Testis (tissue), 5 donors: Measurements from ENCODE around the gene ID1. TPM values are rescaled to one million over a fixed set of nuclear protein-coding genes. Genes with fewer than 3 reads are reported as not detected.
A peak's percentile ranks its signal among the peaks of the same experiment; 100 is the strongest.

ENCODE experiments used
- DNase-seq: peaks from one replicate; pipeline ENCODE4 v3.0.0-alpha.2; 2019
- H3K27ac ChIP-seq, 2 donors: fragments of 200-600 bp; sonication (generic); one replicate each; pipeline ENCODE4 v1.5.1; 2019
- H3K27me3 ChIP-seq: fragments of 200-600 bp; sonication (generic); one replicate; pipeline ENCODE4 v1.5.1; 2019
- H3K36me3 ChIP-seq: fragments of 200-600 bp; sonication (generic); one replicate; pipeline ENCODE4 v1.5.1; 2017; ENCODE audit warnings: low read depth; ENCODE audit errors: missing control alignments
- H3K4me1 ChIP-seq: fragments of 200-600 bp; sonication (generic); one replicate; pipeline ENCODE4 v1.5.1; 2019
- H3K4me3 ChIP-seq, 2 donors: fragments of 200-600 bp; sonication (generic); one replicate each; pipeline ENCODE4 v1.5.1; 2017 to 2019
- H3K9me3 ChIP-seq: fragments of 200-600 bp; sonication (generic); one replicate; pipeline ENCODE4 v1.5.1; 2017
- POLR2A ChIP-seq: fragments of 450-650 bp; IDR thresholded peaks from one replicate; pipeline ENCODE4 v1.6.1; 2017; ENCODE audit warnings: antibody characterized with exemption, mild to moderate bottlenecking, moderate library complexity
- WGBS, 2 donors: methylation state at CpG; one replicate each; pipeline ENCODE4 v1.1.5; 2018; 5-methylcytosine and 5-hydroxymethylcytosine counted together
- intact Hi-C: fragments of 100-400 bp; cut with DNase I; formaldehyde crosslinking; loops from one replicate; pipeline ENCODE4 v1.15.1; 2023; ENCODE audit warnings: low total_unique reads
- long read RNA-seq, 2 donors: transcript quantifications; one replicate each; lab custom pipeline, GENCODE V29; 2026
- polyA plus RNA-seq: library from polyadenylated mRNA; stranded (reverse); fragments of 350-450 nt; fragmentation: Illumina TruSeq; extraction: RNeasy Lipid Tissue Mini Kit (QIAGEN cat#74804); gene quantifications from one replicate; pipeline ENCODE4 v1.2.3, GENCODE V29; 2014; ENCODE audit warnings: low read depth, low replicate concordance; ENCODE audit not compliant: insufficient read depth
- total RNA-seq, 2 donors: library from RNA; depleted of rRNA; stranded (reverse); fragments of >200 nt; gene quantifications; one replicate each; pipeline ENCODE4 v1.2.3, GENCODE V29; 2016
- TF ChIP-seq, protein P1 (sequence below), 3 experiments: fragments of 450-650 bp in 2 of 3; fragments of 200-600 bp in 1 of 3; sonication (generic) in 1 of 3; IDR thresholded peaks; one replicate each; pipeline ENCODE4 v1.5.1; 2016 to 2019; ENCODE audit warnings: antibody characterized with exemption in 3 of 3, mild to moderate bottlenecking in 2 of 3, moderate library complexity in 1 of 3

The ID1 gene
- total RNA-seq (100 to 1,000 TPM; 124 to 128 TPM), polyA plus RNA-seq (18.7 TPM)
- long read RNA-seq, donor 1, transcript ID1-201 (1 exons, 1,233 nt) = major isoform, 37 of 71 reads
- long read RNA-seq, donor 1, transcript ID1-202 (2 exons, 994 nt) = minor isoform, 34 of 71 reads
- long read RNA-seq, donor 1, partial matches to known transcripts = 0 of 71 reads
- long read RNA-seq, donor 1, other reads (novel, unspliced or antisense) = 0 of 71 reads
- long read RNA-seq, donor 2, transcript ID1-202 (2 exons, 994 nt) = minor isoform, 20 of 64 reads
- long read RNA-seq, donor 2, transcript ID1-201 (1 exons, 1,233 nt) = major isoform, 44 of 64 reads
- long read RNA-seq, donor 2, partial matches to known transcripts = 0 of 64 reads
- long read RNA-seq, donor 2, other reads (novel, unspliced or antisense) = 0 of 64 reads

DNA sequence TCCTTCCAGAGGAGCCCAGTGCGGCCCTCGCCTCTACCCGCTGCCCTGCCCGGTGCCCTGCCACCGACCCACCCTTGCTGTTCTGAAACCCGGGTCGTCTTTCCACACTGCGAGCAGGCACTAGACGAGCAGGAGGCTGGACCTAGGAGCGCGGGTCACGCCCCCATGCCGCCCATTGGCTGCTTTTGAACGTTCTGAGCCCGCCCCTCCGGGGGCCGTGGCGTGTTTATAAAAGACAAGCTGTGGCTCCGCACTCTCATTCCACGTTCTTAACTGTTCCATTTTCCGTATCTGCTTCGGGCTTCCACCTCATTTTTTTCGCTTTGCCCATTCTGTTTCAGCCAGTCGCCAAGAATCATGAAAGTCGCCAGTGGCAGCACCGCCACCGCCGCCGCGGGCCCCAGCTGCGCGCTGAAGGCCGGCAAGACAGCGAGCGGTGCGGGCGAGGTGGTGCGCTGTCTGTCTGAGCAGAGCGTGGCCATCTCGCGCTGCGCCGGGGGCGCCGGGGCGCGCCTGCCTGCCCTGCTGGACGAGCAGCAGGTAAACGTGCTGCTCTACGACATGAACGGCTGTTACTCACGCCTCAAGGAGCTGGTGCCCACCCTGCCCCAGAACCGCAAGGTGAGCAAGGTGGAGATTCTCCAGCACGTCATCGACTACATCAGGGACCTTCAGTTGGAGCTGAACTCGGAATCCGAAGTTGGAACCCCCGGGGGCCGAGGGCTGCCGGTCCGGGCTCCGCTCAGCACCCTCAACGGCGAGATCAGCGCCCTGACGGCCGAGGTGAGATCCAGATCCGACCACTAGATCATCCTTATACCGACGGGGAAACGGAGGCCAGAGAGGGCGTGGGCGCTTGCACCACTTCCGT is at the start of gene ID1:
ID1 (plus strand) TSS at position 259 of the 871 bp plus-strand sequence; CDS start at position 358, 99 bp downstream.
- Histone ChIP-seq H3K27ac (peak within 1 kb of the TSS in 1 of 2 donors; percentile 67), H3K36me3 (no peaks in the 10 kb centered on the region), H3K9me3 (no peaks in the 10 kb centered on the region), H3K4me3 (peak within 1 kb of the TSS; percentile 58 to 60), H3K27me3 (no peaks in the 10 kb centered on the region), H3K4me1 (peaks cover 16% of the 10 kb centered on the region)
- peak; percentile 97 for DNase-seq
- intact Hi-C loops = no loop called here
- WGBS, 2 donors = 1% methylated on average over 53 to 74 of the region's 74 CpGs
- TF ChIP-seq, protein P1, sequence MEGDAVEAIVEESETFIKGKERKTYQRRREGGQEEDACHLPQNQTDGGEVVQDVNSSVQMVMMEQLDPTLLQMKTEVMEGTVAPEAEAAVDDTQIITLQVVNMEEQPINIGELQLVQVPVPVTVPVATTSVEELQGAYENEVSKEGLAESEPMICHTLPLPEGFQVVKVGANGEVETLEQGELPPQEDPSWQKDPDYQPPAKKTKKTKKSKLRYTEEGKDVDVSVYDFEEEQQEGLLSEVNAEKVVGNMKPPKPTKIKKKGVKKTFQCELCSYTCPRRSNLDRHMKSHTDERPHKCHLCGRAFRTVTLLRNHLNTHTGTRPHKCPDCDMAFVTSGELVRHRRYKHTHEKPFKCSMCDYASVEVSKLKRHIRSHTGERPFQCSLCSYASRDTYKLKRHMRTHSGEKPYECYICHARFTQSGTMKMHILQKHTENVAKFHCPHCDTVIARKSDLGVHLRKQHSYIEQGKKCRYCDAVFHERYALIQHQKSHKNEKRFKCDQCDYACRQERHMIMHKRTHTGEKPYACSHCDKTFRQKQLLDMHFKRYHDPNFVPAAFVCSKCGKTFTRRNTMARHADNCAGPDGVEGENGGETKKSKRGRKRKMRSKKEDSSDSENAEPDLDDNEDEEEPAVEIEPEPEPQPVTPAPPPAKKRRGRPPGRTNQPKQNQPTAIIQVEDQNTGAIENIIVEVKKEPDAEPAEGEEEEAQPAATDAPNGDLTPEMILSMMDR (IDR thresholded peaks at IDR 0.05) = no peak
- no peak for TF ChIP-seq POLR2A

GRCh38 chr20:31559704-31560093 is 45.4 kb upstream of the ID1 start:
- Histone ChIP-seq H3K9me3 (no peaks in the 10 kb centered on the region), H3K36me3 (no peaks in the 10 kb centered on the region), H3K27ac (no peak overlapping the region), H3K27me3 (no peaks in the 10 kb centered on the region), H3K4me3 (no peak overlapping the region), H3K4me1 (no peaks in the 10 kb centered on the region)
- DNase-seq = no peak
- 29 to 57% methylated on average over 2 of the region's 2 CpGs for WGBS, 2 donors
- intact Hi-C loops = no loop called here
- no peak for TF ChIP-seq POLR2A
- TF ChIP-seq, protein P1 (IDR thresholded peaks at IDR 0.05) = no peak

DNA sequence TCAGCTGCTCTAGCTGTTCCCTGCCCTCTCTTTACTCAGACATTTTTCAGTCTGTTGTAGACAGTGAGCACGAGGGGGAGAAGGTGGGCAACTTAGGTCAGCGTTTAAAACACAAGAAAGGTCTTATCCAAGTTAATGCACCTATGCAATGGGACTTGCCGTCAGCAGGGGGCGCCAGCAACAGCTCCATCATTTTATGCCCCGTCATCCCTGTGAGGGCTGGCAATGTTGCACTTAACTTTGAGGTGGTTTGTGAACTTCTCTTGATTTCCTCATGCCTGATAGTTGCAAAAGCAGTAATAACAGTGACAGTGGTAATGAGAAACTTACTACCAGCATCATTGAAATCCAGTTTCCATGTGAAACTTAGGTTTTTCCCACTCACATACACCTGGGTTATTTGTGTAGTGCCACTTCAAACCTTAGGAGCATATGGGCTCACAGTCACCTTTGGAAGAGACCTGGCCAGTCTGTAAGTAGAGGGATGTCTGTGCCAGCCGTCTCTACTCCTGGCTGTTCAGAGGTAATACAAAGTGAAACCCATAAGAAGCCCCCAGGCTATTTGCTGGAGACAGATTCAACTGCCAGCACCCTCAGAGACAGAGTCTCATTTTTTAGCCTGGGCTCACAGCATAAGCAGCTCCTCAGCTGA is 44.9 kb upstream of the ID1 start:
- no peaks in the 10 kb centered on the region for H3K36me3 ChIP-seq
- intact Hi-C loops = no loop called here
- TF ChIP-seq, protein P1 (IDR thresholded peaks at IDR 0.05) = peak; percentile 55 to 89 (median 79)
- no peak for TF ChIP-seq POLR2A

GRCh38 chr20:31560746-31561598 is 44.1 kb upstream of the ID1 start:
- H3K27me3 ChIP-seq = no peaks in the 10 kb centered on the region
- 82 to 87% methylated on average over 6 to 7 of the region's 7 CpGs for WGBS, 2 donors
- no peaks in the 10 kb centered on the region for H3K36me3 ChIP-seq
- intact Hi-C loops = no loop called here
- no peak for DNase-seq
- H3K27ac ChIP-seq = no peak overlapping the region
- no peak overlapping the region for H3K4me3 ChIP-seq
- H3K4me1 ChIP-seq = no peaks in the 10 kb centered on the region
- no peaks in the 10 kb centered on the region for H3K9me3 ChIP-seq
- TF ChIP-seq POLR2A = no peak
- TF ChIP-seq, protein P1 (IDR thresholded peaks at IDR 0.05) = no peak

More for the DNA sequence above, 44.9 kb upstream of the ID1 start:
- DNase-seq = peak; percentile 75
- no peaks in the 10 kb centered on the region for H3K9me3 ChIP-seq
- H3K4me1 ChIP-seq = no peaks in the 10 kb centered on the region
- H3K4me3 ChIP-seq = no peak overlapping the region
- H3K27ac ChIP-seq = no peak overlapping the region
- H3K27me3 ChIP-seq = no peaks in the 10 kb centered on the region
- WGBS, 2 donors = 39 to 41% methylated on average over 6 of the region's 6 CpGs
